Activated T-helper 1 cell treated with Interleukin-2 at 50 U/mL for 16 hours (primary cell): ENCODE data around the gene PAPLN.
"Not testable (repeated sequence)": the region's sequence is repeated elsewhere in the genome, so short reads cannot be mapped to it uniquely, and the experiment has no call there.

Source experiments
- DNase-seq: peaks from one replicate; pipeline ENCODE4 v3.0.0-alpha.2; 2020; ENCODE audit warnings: low read depth

PAPLN gene

GRCh38 chr14:73289729-73290128, 52.4 kb downstream of the PAPLN start:
- no peak for DNase-seq

- no peak for DNase-seq
Measured at GRCh38 chr14:73290279-73290678, 53.0 kb downstream of the PAPLN start.

- DNase-seq: no peak
Measured at GRCh38 chr14:73293782-73294781, 56.8 kb downstream of the PAPLN start.

- DNase-seq: no peak
Measured at GRCh38 chr14:73295198-73295796, 58.0 kb downstream of the PAPLN start.

- no peak for DNase-seq
Measured at GRCh38 chr14:73305499-73305898, 68.2 kb downstream of the PAPLN start.

GRCh38 chr14:73307261-73307660, 70.0 kb downstream of the PAPLN start:
- no peak for DNase-seq

GRCh38 chr14:73309207-73309606, 71.9 kb downstream of the PAPLN start:
- not testable (repeated sequence) for DNase-seq

GRCh38 chr14:73311708-73312030, 74.4 kb downstream of the PAPLN start:
- no peak for DNase-seq

GRCh38 chr14:73312687-73313086, 75.4 kb downstream of the PAPLN start:
- no peak for DNase-seq

- no peak for DNase-seq
Measured at GRCh38 chr14:73313151-73313550, 75.8 kb downstream of the PAPLN start.

GRCh38 chr14:73323896-73324399, 86.6 kb downstream of the PAPLN start:
- DNase-seq: no peak
